Epithelial cell of proximal tubule (primary cell): ENCODE data around the gene PGAP3. TPM values are rescaled to one million over a fixed set of nuclear protein-coding genes. Genes with fewer than 3 reads are reported as not detected.

Source experiments
- DNase-seq: peaks from one replicate; pipeline ENCODE4 v3.0.0-alpha.2; 2011; ENCODE audit warnings: low read depth
- H3K4me3 ChIP-seq: 2 replicates; pipeline ENCODE4 v1.5.1; 2011; ENCODE audit warnings: low read depth, mild to moderate bottlenecking, low read length
- total RNA-seq: library from RNA; depleted of rRNA; stranded (reverse); fragments of >200 nt; gene quantifications from 2 replicates; pipeline ENCODE4 v1.2.3, GENCODE V29; 2015
- TF ChIP-seq, protein P1 (sequence below): conservative IDR thresholded peaks from 2 replicates; pipeline ENCODE4 v1.5.1; 2012; ENCODE audit warnings: low read depth, mild to moderate bottlenecking, low read length

Gene PGAP3
- total RNA-seq, 1 donor from 2014 or later: 11.2 TPM

DNA sequence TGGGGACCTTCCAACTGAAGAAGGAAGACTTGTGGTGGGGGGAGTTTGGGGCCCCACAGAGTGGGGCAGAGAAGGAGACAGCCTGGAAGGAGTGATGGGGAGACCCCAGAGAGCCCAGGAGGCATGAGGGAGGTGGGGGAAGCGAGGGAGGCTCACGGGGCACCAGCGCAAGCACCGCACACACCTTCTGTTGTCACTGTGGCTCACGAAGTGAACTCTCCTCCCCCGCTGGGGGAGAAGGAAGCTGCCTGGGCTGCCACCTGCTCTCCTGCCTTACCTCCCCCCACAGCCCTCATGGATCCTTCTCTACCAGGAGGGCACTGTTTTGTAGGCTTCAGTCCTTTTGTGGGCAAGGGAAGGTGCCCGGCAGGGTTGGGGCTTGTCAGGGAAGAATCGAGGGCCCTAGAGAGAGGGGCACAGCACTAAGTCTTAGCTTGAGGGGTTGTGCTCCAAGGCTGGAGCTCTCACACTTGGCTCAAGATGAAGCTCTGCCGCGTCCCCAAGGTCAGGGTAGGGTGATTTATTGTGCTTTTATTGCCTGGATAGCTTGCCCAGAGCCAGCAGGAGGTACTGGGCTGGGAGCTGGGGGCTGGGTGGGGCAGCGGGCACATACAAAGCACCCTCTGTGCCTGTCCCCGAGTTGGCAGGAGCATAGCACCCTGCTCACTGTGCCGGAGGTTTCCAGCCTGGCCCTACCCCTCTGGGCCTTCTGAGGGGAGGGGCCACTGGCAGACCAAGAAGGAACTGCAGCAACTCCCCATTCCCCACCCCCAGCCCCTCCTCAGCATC, 55.5 kb downstream of the PGAP3 start:
- H3K4me3 ChIP-seq: no peak overlapping the region
- TF ChIP-seq, protein P1, sequence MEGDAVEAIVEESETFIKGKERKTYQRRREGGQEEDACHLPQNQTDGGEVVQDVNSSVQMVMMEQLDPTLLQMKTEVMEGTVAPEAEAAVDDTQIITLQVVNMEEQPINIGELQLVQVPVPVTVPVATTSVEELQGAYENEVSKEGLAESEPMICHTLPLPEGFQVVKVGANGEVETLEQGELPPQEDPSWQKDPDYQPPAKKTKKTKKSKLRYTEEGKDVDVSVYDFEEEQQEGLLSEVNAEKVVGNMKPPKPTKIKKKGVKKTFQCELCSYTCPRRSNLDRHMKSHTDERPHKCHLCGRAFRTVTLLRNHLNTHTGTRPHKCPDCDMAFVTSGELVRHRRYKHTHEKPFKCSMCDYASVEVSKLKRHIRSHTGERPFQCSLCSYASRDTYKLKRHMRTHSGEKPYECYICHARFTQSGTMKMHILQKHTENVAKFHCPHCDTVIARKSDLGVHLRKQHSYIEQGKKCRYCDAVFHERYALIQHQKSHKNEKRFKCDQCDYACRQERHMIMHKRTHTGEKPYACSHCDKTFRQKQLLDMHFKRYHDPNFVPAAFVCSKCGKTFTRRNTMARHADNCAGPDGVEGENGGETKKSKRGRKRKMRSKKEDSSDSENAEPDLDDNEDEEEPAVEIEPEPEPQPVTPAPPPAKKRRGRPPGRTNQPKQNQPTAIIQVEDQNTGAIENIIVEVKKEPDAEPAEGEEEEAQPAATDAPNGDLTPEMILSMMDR: no peak
- DNase-seq: no peak

DNA sequence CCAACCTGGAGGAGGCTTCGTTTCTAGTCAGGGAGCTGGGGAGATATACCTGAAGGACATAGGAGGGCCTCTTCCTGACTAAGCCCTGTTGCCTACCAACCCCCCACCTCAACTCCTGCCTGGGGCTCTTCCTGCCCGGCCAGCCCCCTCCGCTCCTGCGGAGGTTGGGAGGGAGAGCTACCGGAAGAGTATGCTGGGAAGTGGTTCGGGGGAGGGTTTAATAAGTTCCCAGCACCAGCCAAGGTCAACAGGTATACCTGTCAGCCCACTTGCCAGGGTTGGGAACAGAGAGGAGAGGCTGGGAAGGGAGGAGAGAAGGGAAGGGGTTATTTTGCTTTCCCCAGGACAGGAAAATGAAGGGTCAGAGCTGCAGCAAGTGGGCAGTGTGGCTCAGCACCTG, 56.5 kb downstream of the PGAP3 start:
- TF ChIP-seq, protein P1: no peak
- no peak overlapping the region for H3K4me3 ChIP-seq
- no peak for DNase-seq

DNA sequence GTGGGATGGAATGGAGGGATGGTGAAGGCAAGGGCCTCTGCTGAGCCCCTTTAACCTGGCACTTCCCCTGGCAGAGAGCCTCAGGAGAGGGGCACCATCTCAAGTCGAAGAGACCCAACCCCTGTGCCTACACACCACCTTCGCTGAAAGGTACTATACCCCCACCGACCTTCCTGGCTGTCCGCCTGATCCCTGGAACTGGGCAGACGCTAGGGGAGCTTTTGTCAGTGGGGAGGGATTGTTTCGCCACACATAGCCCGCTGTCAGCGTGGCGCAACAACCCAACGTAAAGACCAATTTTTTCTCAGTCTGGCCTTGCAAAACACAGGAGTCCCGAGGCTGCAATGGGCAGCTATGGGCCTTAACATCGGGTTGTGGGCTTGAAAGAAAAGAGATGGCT, 58.0 kb downstream of the PGAP3 start:
- no peak overlapping the region for H3K4me3 ChIP-seq
- TF ChIP-seq, protein P1: no peak
- no peak for DNase-seq

DNA sequence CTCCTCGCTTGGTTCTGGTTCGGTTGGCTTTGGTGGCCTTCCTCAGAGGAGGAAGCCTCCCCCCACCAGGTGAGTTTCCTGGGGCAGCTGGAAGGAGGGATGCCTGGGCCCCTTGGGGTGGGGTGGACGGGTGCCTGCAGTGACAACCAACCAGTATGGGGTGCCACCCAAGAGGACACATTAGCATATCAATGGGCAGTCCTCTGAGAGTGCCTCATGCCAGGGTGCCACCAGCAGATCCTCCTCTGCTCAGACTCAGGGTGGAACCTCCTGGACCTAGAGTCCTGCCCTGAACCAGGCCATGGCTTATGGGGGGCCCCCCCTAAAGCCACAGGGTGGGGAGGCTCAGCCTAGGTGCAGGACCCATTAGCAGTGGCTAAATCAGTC, 58.4 kb downstream of the PGAP3 start:
- H3K4me3 ChIP-seq: no peak overlapping the region
- TF ChIP-seq, protein P1: no peak
- no peak for DNase-seq

DNA sequence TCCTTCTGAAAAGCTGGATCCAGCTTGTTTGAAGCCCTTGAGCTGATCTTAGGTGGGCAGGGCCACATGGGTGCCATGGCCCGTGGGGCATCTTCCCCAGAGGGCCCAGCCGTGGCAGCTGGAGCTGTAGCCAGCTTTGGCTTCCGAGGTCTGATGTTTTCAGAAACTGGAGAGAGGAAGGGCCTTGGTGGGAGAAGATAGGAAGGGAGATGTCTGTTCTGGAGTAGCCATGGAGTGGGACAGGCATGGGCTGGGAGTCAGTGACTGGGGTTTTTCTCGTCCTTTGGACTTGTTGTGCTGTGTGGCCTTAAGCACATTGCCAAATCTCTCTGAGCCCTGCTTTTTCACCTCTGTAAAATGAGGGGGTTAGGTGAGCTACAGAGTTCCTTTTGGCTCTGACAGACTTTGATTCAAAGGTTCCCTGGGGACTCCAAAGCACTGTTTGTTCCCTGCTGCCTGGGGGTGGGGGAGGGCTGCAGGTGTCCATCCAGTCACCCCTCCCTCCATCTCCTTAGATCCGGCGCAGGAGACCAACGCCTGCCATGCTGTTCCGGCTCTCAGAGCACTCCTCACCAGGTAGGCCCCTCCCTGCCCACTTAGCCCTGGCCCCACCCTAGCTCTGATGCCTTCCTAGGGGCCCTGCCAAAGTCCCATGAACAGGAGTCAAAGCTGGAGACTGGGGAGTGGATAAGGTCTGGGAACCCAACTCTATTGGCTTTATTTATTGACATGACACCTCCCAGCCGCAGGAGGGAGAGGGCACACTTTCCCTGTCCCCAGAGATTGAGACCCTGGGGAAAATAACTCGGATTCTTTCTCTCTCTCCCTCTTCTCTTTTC, 59.0 kb downstream of the PGAP3 start:
- no peak for DNase-seq
- H3K4me3 ChIP-seq: no peak overlapping the region
- TF ChIP-seq, protein P1: no peak

DNA sequence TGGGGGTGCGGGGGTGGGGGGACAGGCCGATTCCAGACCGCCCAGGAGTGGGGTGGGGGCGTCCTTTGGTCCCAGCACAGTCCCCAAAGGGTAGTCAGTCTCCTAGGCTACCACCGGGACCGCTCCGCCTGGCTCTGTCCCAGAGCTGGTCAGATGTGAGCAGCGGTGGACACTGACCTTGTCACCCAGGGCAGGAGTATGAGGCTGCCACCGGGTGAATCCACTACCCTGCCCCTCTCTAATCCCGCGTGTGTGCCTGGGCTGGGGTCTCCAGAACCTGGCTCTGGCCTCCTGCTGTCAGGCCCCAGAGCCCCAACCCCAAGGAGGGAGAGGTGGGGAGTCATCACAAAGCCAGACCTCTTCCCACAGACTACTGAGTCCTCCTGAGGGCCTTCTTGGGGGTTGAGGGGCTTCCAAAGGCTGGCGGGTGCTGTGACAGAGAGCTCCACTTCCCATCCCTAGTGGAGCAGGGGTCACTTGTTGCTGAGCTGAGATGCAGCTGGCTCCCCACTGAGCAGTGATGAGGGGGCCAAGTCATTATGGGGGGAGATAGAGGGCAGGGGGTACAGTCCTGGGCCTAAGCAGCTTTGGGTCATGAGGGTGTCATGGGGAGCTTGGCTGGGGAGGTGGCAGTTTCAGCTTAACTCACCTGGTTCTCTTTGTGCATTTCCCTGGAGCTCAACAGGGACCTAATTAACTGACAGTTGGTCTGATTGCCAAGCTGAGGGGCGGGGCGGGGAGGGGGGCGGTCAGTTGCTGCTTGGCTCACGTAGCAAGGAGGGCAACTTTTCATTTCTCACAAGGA, 59.9 kb downstream of the PGAP3 start:
- TF ChIP-seq, protein P1: no peak
- no peak for DNase-seq
- H3K4me3 ChIP-seq: no peak overlapping the region
